ENCODE data around the gene RFX6. TPM values are rescaled to one million over a fixed set of nuclear protein-coding genes. Genes with fewer than 3 reads are reported as not detected.

RFX6 gene
- total RNA-seq, 3 donors from 2014 or later, result under 0.01 to 1.8 TPM; not detected in 1

- TF ChIP-seq POLR2A (IDR thresholded peaks at IDR 0.05), result no peak
- no peak for TF ChIP-seq POLR2AphosphoS5 (IDR thresholded peaks at IDR 0.05)
- intact Hi-C loops (cut with DNase I; ENCODE audit: low total_unique reads), result no loop called here
- no peak for DNase-seq (ENCODE audit: low spot score in 2 of 2)
- H3K4me1 ChIP-seq, result no peaks in the 10 kb centered on the region
- no peak overlapping the region for H3K27ac ChIP-seq
- no peaks in the 10 kb centered on the region for H3K36me3 ChIP-seq
- no peak overlapping the region for H3K4me3 ChIP-seq
- H3K27me3 ChIP-seq, result no peaks in the 10 kb centered on the region
- H3K9me3 ChIP-seq, result no peaks in the 10 kb centered on the region
Measured at GRCh38 chr6:116836606-116837342, 40.3 kb upstream of the RFX6 start.

DNA sequence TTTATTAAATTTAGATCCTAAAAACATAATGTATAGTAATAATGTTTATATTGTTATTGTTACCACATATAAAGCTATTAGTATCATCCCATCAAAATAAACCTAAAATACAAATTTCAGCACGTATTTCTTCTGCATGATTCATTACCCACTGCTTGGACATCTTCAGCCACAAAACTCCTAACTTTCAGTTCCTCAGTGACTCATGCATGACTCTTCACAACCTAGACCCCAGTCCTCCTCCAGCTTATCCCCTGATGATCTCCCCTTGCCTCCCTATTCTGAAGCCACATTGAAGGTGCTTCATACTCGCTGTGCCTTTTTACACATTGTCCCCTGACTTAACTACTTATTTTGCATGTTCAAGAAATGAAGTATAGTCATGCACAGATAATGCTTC is 37.0 kb upstream of the RFX6 start:
- H3K27me3 ChIP-seq, result no peaks in the 10 kb centered on the region
- no peak for TF ChIP-seq CTCF (IDR thresholded peaks at IDR 0.05)
- TF ChIP-seq POLR2AphosphoS5 (IDR thresholded peaks at IDR 0.05), result no peak
- TF ChIP-seq POLR2A (IDR thresholded peaks at IDR 0.05), result no peak

GRCh38 chr6:116842459-116842858 is 34.6 kb upstream of the RFX6 start:
- H3K9me3 ChIP-seq, result no peaks in the 10 kb centered on the region
- no peaks in the 10 kb centered on the region for H3K27me3 ChIP-seq
- H3K27ac ChIP-seq, result no peak overlapping the region
- intact Hi-C loops (cut with DNase I; ENCODE audit: low total_unique reads), result no loop called here
- H3K36me3 ChIP-seq, result no peaks in the 10 kb centered on the region
- H3K4me1 ChIP-seq, result no peaks in the 10 kb centered on the region
- no peak for TF ChIP-seq CTCF (IDR thresholded peaks at IDR 0.05)
- TF ChIP-seq POLR2AphosphoS5 (IDR thresholded peaks at IDR 0.05), result no peak
- TF ChIP-seq POLR2A (IDR thresholded peaks at IDR 0.05), result no peak
- no peak overlapping the region for H3K4me3 ChIP-seq
- DNase-seq (ENCODE audit: low spot score in 2 of 2), result no peak

More for the DNA sequence above, 37.0 kb upstream of the RFX6 start:
- no peak for DNase-seq (ENCODE audit: low spot score in 2 of 2)
- H3K4me1 ChIP-seq, result no peaks in the 10 kb centered on the region
- intact Hi-C loops (cut with DNase I; ENCODE audit: low total_unique reads), result no loop called here
- H3K36me3 ChIP-seq, result no peaks in the 10 kb centered on the region
- H3K4me3 ChIP-seq, result no peak overlapping the region
- H3K27ac ChIP-seq, result no peak overlapping the region
- no peaks in the 10 kb centered on the region for H3K9me3 ChIP-seq

DNA sequence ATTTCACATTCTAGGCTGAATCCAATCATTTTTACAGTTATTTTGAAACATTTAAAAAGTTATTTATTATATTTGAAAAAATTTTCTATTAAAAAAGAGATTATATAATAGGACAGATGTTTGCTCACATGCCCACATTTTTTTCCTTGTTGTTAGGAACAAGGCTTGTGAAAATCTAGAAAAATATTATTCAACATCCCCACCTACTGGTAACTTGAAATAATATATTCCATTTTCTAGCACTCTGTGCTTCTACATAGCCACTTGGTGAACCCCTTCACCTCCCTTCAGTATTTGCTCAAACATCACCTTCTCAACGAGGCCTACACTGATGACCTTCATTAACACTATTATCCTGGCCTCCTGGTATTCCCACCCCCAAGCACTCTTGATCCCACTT is 29.8 kb upstream of the RFX6 start:
- no peak for DNase-seq (ENCODE audit: low spot score in 2 of 2)
- no peaks in the 10 kb centered on the region for H3K27me3 ChIP-seq
- no peak overlapping the region for H3K27ac ChIP-seq
- H3K4me3 ChIP-seq, result no peak overlapping the region
- H3K4me1 ChIP-seq, result no peaks in the 10 kb centered on the region
- TF ChIP-seq POLR2A (IDR thresholded peaks at IDR 0.05), result no peak
- peak in 1 of 3 donors; percentile 20 for TF ChIP-seq CTCF (IDR thresholded peaks at IDR 0.05)
- no peak for TF ChIP-seq POLR2AphosphoS5 (IDR thresholded peaks at IDR 0.05)
- intact Hi-C loops (cut with DNase I; ENCODE audit: low total_unique reads), result no loop called here
- no peaks in the 10 kb centered on the region for H3K9me3 ChIP-seq
- H3K36me3 ChIP-seq, result no peaks in the 10 kb centered on the region

GRCh38 chr6:116858060-116858459 is 19.0 kb upstream of the RFX6 start:
- no peaks in the 10 kb centered on the region for H3K27me3 ChIP-seq
- TF ChIP-seq CTCF (IDR thresholded peaks at IDR 0.05) (no peak), POLR2AphosphoS5 (IDR thresholded peaks at IDR 0.05) (no peak), POLR2A (IDR thresholded peaks at IDR 0.05) (no peak)
- H3K4me1 ChIP-seq, result no peaks in the 10 kb centered on the region
- H3K27ac ChIP-seq, result no peak overlapping the region
- H3K9me3 ChIP-seq, result peaks cover 0 to 40% of the 10 kb centered on the region in 2 donors
- no peaks in the 10 kb centered on the region for H3K36me3 ChIP-seq
- no peak for DNase-seq (ENCODE audit: low spot score in 2 of 2)
- intact Hi-C loops (cut with DNase I; ENCODE audit: low total_unique reads), result no loop called here
- no peak overlapping the region for H3K4me3 ChIP-seq
